ENCODE measurements around the gene FGFRL1. TPM values are rescaled to one million over a fixed set of nuclear protein-coding genes. Genes with fewer than 3 reads are reported as not detected.

The FGFRL1 gene
- polyA plus RNA-seq, 2 of the 4 experiments (the other 2 are of a cell fraction) = 4.7 to 11.2 TPM

GRCh38 chr4:1041147-1041935 is 29.9 kb downstream of the FGFRL1 start:
- Histone ChIP-seq H3K4me1 (peaks cover 60% of the 10 kb centered on the region), H3K4me3 (no peak overlapping the region), H3K27ac (peak overlapping the region; percentile 82 to 99; a peak in 5 of 6 replicates), H3K4me2 (peak overlapping the region; percentile 68), H3K9me3 (no peaks in the 10 kb centered on the region)
- WGBS (ENCODE audit: missing lambda C conversion rate) = 30% methylated on average over 20 of the region's 36 CpGs
- ATAC-seq = peak in 1 of 2 experiments; percentile 31; a peak in 3 of 6 replicates
- ChIA-PET POLR2A (no interaction called here), CTCF (interaction anchor here (1.0 kb wide), 1 partner anchor 20 kb away, joined by 3 read pairs; no protein-coding TSS in a partner anchor)
- FAIRE-seq = no peak
- no peak for TF ChIP-seq PBX3 (IDR thresholded peaks at IDR 0.05)
- TF ChIP-seq, protein P1, sequence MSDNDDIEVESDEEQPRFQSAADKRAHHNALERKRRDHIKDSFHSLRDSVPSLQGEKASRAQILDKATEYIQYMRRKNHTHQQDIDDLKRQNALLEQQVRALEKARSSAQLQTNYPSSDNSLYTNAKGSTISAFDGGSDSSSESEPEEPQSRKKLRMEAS (IDR thresholded peaks at IDR 0.05) = peak; percentile 67
- TF ChIP-seq, protein P2, sequence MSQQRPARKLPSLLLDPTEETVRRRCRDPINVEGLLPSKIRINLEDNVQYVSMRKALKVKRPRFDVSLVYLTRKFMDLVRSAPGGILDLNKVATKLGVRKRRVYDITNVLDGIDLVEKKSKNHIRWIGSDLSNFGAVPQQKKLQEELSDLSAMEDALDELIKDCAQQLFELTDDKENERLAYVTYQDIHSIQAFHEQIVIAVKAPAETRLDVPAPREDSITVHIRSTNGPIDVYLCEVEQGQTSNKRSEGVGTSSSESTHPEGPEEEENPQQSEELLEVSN (IDR thresholded peaks at IDR 0.05; ENCODE audit: borderline replicate concordance, low read depth) = peak; percentile 41; the same call in 1 of the 2 replicates
- peak in 1 of 2 experiments; percentile 59 for DNase-seq (ENCODE audit: low read depth in 1 of 2, low spot score in 1 of 2)

GRCh38 chr4:1041936-1042330 is 30.5 kb downstream of the FGFRL1 start:
- Histone ChIP-seq H3K4me3 (no peak overlapping the region), H3K9me3 (no peaks in the 10 kb centered on the region), H3K27ac (peak overlapping the region; percentile 82 to 99; a peak in 5 of 6 replicates), H3K4me1 (peaks cover 60% of the 10 kb centered on the region), H3K4me2 (peak overlapping the region; percentile 68)
- DNase-seq (ENCODE audit: low read depth in 1 of 2, low spot score in 1 of 2) = no peak
- no peak for TF ChIP-seq RARB (CRISPR knock-in tag; IDR thresholded peaks at IDR 0.05)
- TF ChIP-seq USF2 (IDR thresholded peaks at IDR 0.05) = no peak
- no peak for TF ChIP-seq NFE2L2 (conservative IDR thresholded peaks at IDR 0.05; ENCODE audit: low read length)
- no peak for TF ChIP-seq BHLHE40 (IDR thresholded peaks at IDR 0.05; ENCODE audit: low read depth, low read length)
- no peak for ATAC-seq
- CTCF ChIA-PET = interaction anchor here (1.0 kb wide), 1 partner anchor 20 kb away, joined by 3 read pairs; no protein-coding TSS in a partner anchor
- FAIRE-seq = no peak
- WGBS (ENCODE audit: missing lambda C conversion rate) = 34% methylated on average over 8 of the region's 8 CpGs
- POLR2A ChIA-PET = no interaction called here

GRCh38 chr4:1042352-1043055 is 31.1 kb downstream of the FGFRL1 start:
- H3K4me2 ChIP-seq = peak overlapping the region; percentile 68
- TF ChIP-seq PBX3 (IDR thresholded peaks at IDR 0.05) (no peak), HES2 (IDR thresholded peaks at IDR 0.05) (no peak), CBX8 (IDR thresholded peaks at IDR 0.05) (no peak), CBX2 (IDR thresholded peaks at IDR 0.05; ENCODE audit: borderline replicate concordance, low read depth) (no peak), TFCP2L1 (CRISPR knock-in tag; IDR thresholded peaks at IDR 0.05) (no peak), EP300 (IDR thresholded peaks at IDR 0.05) (no peak)
- H3K27ac ChIP-seq = peak overlapping the region; percentile 82 to 99; a peak in 5 of 6 replicates
- no peak overlapping the region for H3K4me3 ChIP-seq
- WGBS (ENCODE audit: missing lambda C conversion rate) = 100% methylated on average over 3 of the region's 17 CpGs
- ATAC-seq (no peak), FAIRE-seq (no peak), DNase-seq (ENCODE audit: low read depth in 1 of 2, low spot score in 1 of 2) (no peak)
- peaks cover 60% of the 10 kb centered on the region for H3K4me1 ChIP-seq
- ChIA-PET CTCF (no interaction called here), POLR2A (no interaction called here)
- no peaks in the 10 kb centered on the region for H3K9me3 ChIP-seq
